A549 (cell line): ENCODE results near the gene PODXL2. TPM values are rescaled to one million over a fixed set of nuclear protein-coding genes. Genes with fewer than 3 reads are reported as not detected.

Experiments
- ATAC-seq, 2 experiments: fragments of 200-7000 bp in 1 of 2; fragments of >200 bp in 1 of 2; cut with Nextera tagmentation in 1 of 2; cut with Tn5 transposase in 1 of 2; 3 replicates each; pipeline versions ENCODE4 v1.8.0 to v1.9.1; 2018 to 2020; ENCODE audit warnings: mild to moderate bottlenecking in 1 of 2, moderate library complexity in 1 of 2
- CTCF ChIA-PET: fragments of 300-600 bp; sonication (Branson Sonifier 250); formaldehyde crosslinking; extraction: SDS; loops from one replicate; lab custom pipeline; 2021; ENCODE audit warnings: antibody characterized with exemption, inconsistent platforms; lab: Yijun Ruan, JAX
- POLR2A ChIA-PET: fragments of 350-600 bp; formaldehyde crosslinking; extraction: SDS; loops from one replicate; lab custom pipeline; 2021; ENCODE audit warnings: antibody characterized with exemption, inconsistent platforms; lab: Yijun Ruan, JAX
- DNase-seq, 2 experiments: peaks; one replicate each; pipeline versions ENCODE4 v3.0.0 to v3.0.0-alpha.2; 2011 to 2016; ENCODE audit warnings: low read depth in 1 of 2, low spot score in 1 of 2
- FAIRE-seq: peaks from 2 replicates; lab custom pipeline; 2011; peaks lifted over from hg19 to GRCh38; lab: Jason Lieb, UNC
- H3K27ac ChIP-seq, 2 experiments: fragments of >200 bp; sonication (Bioruptor Twin); formaldehyde crosslinking; 3 replicates each; pipeline ENCODE4 v1.5.1; 2016 to 2017
- H3K4me1 ChIP-seq: fragments of >200 bp; sonication (Bioruptor Twin); formaldehyde crosslinking; 3 replicates; pipeline ENCODE4 v1.6.1; 2016
- H3K4me2 ChIP-seq: fragments of >200 bp; sonication (Bioruptor Twin); formaldehyde crosslinking; 3 replicates; pipeline ENCODE4 v1.6.1; 2016
- H3K4me3 ChIP-seq: fragments of >200 bp; sonication (Bioruptor Twin); formaldehyde crosslinking; 3 replicates; pipeline ENCODE4 v1.5.1; 2016
- H3K9me3 ChIP-seq: fragments of >200 bp; sonication (Bioruptor Twin); formaldehyde crosslinking; 3 replicates; pipeline ENCODE4 v1.6.1; 2016
- CEBPB ChIP-seq, 2 experiments: fragments of >200 bp in 1 of 2; sonication (Bioruptor Twin) in 1 of 2; formaldehyde crosslinking in 1 of 2; IDR thresholded peaks; 2 replicates each; pipeline ENCODE4 v1.6.1; 2012 to 2016
- EHF ChIP-seq: fragments of 250-450 bp; sonication (Bioruptor Pico); IDR thresholded peaks from 2 replicates; pipeline ENCODE4 v1.5.0; 2020; ENCODE audit warnings: mild to moderate bottlenecking
- KDM1A ChIP-seq: fragments of 200-600 bp; sonication (generic); IDR thresholded peaks from 2 replicates; pipeline ENCODE4 v1.6.1; 2016; ENCODE audit warnings: low read depth, mild to moderate bottlenecking
- MAZ ChIP-seq: fragments of 150-350 bp; IDR thresholded peaks from 2 replicates; pipeline ENCODE4 v1.6.1; 2014; ENCODE audit warnings: antibody characterized with exemption, low read depth, low read length, borderline replicate concordance
- NR3C1 ChIP-seq: fragments of >200 bp; sonication (Bioruptor Twin); formaldehyde crosslinking; IDR thresholded peaks from 3 replicates; pipeline ENCODE4 v1.6.1; 2017
- PHF8 ChIP-seq: fragments of 200-600 bp; sonication (generic); IDR thresholded peaks from 2 replicates; pipeline ENCODE4 v1.6.1; 2016; ENCODE audit warnings: low read depth, mild to moderate bottlenecking, antibody characterized with exemption, moderate library complexity, borderline replicate concordance
- RAD21 ChIP-seq, 2 experiments: fragments of >200 bp in 1 of 2; sonication (Bioruptor Twin) in 1 of 2; formaldehyde crosslinking in 1 of 2; IDR thresholded peaks in 1 of 2; conservative IDR thresholded peaks in 1 of 2; 2 replicates in 1 of 2; 3 replicates in 1 of 2; pipeline ENCODE4 v1.6.1; 2012 to 2018; ENCODE audit warnings: inconsistent platforms in 1 of 2
- RARB ChIP-seq: fragments of 250-450 bp; sonication (Bioruptor Pico); IDR thresholded peaks from 2 replicates; pipeline ENCODE4 v1.8.0; 2021; ENCODE audit warnings: mild to moderate bottlenecking, moderate library complexity
- RFX5 ChIP-seq: fragments of 450-650 bp; IDR thresholded peaks from 2 replicates; pipeline ENCODE4 v1.7.1; 2014; ENCODE audit warnings: antibody characterized with exemption, mild to moderate bottlenecking, moderate library complexity
- SMC3 ChIP-seq: fragments of >200 bp; sonication (Bioruptor Twin); formaldehyde crosslinking; IDR thresholded peaks from 3 replicates; pipeline ENCODE4 v1.6.1; 2018; ENCODE audit warnings: inconsistent platforms
- ZC3H11A ChIP-seq: fragments of 450-650 bp; IDR thresholded peaks from 2 replicates; pipeline ENCODE4 v1.6.1; 2014; ENCODE audit warnings: antibody characterized with exemption, mild to moderate bottlenecking
- ZNF302 ChIP-seq: fragments of 250-450 bp; sonication (Bioruptor Pico); IDR thresholded peaks from 2 replicates; pipeline ENCODE4 v1.9.0; 2021; ENCODE audit warnings: inconsistent platforms, mild to moderate bottlenecking, moderate library complexity
- ZSCAN20 ChIP-seq: fragments of 250-450 bp; sonication (Bioruptor Pico); IDR thresholded peaks from 2 replicates; pipeline ENCODE4 v1.8.0; 2022; ENCODE audit warnings: mild to moderate bottlenecking, moderate library complexity
- WGBS: methylation state at CpG from one replicate; pipeline ENCODE4 v1.1.6; 2017; ENCODE audit errors: missing lambda C conversion rate; 5-methylcytosine and 5-hydroxymethylcytosine counted together
- polyA plus RNA-seq, 4 experiments: library from polyadenylated mRNA; depleted of rRNA in 3 of 4; stranded (reverse); fragments of >200 nt; fragmentation: RNase III in 1 of 4; extraction: RNeasy Plus Mini Kit Qiagen cat#74134 plus additional on column Dnase treatment in 1 of 4; gene quantifications; 2 replicates in 3 of 4; 3 replicates in 1 of 4; pipeline ENCODE4 v1.2.3, GENCODE V29; 2011 to 2017
- TF ChIP-seq, protein P1 (sequence below): fragments of 150-350 bp; IDR thresholded peaks from 2 replicates; pipeline ENCODE4 v1.6.1; 2014; ENCODE audit warnings: low read depth, mild to moderate bottlenecking, low read length
- TF ChIP-seq, protein P2 (sequence below): IDR thresholded peaks from 2 replicates; pipeline ENCODE4 v1.6.1; 2012; ENCODE audit warnings: low read depth, borderline replicate concordance
- TF ChIP-seq, protein P3 (sequence below): fragments of 250-450 bp; sonication (Bioruptor Pico); IDR thresholded peaks from 2 replicates; pipeline ENCODE4 v1.5.0; 2021; ENCODE audit warnings: mild to moderate bottlenecking, moderate library complexity, borderline replicate concordance
- TF ChIP-seq, protein P4 (sequence below): fragments of 200-600 bp; sonication (generic); IDR thresholded peaks from 2 replicates; pipeline ENCODE4 v1.6.1; 2016; ENCODE audit warnings: antibody characterized with exemption, mild to moderate bottlenecking, moderate library complexity
- TF ChIP-seq, protein P5 (sequence below): fragments of >200 bp; sonication (Bioruptor Twin); formaldehyde crosslinking; IDR thresholded peaks from 3 replicates; pipeline ENCODE4 v1.5.1; 2016
- TF ChIP-seq, protein P6 (sequence below): IDR thresholded peaks from 2 replicates; pipeline ENCODE4 v1.6.1; 2012
- TF ChIP-seq, protein P7 (sequence below): fragments of 450-650 bp; IDR thresholded peaks from 2 replicates; pipeline ENCODE4 v1.6.1; 2014; ENCODE audit warnings: antibody characterized with exemption

Gene PODXL2
- polyA plus RNA-seq, 2 of the 4 experiments (the other 2 are of a cell fraction): 4.2 to 5.5 TPM

DNA sequence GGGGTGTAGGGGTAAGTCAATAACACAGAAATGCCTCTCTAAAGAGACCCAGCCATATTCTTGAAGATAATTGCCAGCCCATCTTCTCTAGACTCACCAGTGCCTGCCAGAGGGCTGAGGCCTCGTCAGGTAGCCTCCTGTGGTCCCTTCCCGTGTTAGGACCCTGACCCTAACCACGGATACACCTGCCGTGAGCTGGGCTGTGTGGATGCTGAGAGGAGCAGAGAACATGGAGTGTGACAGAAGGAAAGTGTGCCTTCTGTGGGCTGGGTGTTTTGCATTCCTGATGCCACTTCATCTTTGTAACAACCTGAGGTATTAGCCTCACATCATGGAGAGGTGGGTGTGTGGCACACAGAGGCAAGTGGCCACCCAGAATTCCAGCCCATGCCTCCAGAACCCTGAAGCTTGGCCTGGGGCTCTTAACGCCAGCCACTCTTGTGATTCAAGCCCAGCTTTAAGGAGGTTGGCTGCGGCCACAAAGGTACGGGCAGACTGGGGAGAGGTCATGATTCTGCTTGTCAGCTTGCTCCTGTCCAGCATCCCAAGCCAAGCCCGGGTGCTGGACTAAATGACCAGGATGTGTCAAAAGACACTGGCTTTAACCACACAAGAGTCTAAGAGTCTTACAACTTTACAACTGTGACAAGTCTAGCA is 22.7 kb downstream of the PODXL2 start:
- FAIRE-seq (no peak), ATAC-seq (peak in 1 of 2 experiments; percentile 8; a peak in 1 of 6 replicates), DNase-seq (no peak)
- H3K27ac ChIP-seq: peak overlapping the region in 1 of 2 experiments; percentile 41; a peak in 1 of 6 replicates
- CTCF ChIA-PET: interaction anchor here (0.9 to 3.9 kb wide), 26 partner anchors 9 to 422 kb away, joined by 3 to 35 read pairs (median 6); no protein-coding TSS in a partner anchor
- no peaks in the 10 kb centered on the region for H3K9me3 ChIP-seq
- H3K4me2 ChIP-seq: no peak overlapping the region
- POLR2A ChIA-PET: no interaction called here
- no peak overlapping the region for H3K4me3 ChIP-seq
- WGBS: 41% methylated on average over 8 of the region's 8 CpGs
- peaks cover 28% of the 10 kb centered on the region for H3K4me1 ChIP-seq
- TF ChIP-seq ZNF302 (CRISPR knock-in tag): no peak
- no peak for TF ChIP-seq RARB (CRISPR knock-in tag)
- TF ChIP-seq, protein P1, sequence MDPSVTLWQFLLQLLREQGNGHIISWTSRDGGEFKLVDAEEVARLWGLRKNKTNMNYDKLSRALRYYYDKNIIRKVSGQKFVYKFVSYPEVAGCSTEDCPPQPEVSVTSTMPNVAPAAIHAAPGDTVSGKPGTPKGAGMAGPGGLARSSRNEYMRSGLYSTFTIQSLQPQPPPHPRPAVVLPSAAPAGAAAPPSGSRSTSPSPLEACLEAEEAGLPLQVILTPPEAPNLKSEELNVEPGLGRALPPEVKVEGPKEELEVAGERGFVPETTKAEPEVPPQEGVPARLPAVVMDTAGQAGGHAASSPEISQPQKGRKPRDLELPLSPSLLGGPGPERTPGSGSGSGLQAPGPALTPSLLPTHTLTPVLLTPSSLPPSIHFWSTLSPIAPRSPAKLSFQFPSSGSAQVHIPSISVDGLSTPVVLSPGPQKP: no peak
- no peak for TF ChIP-seq MAZ
- no peak for TF ChIP-seq PHF8
- TF ChIP-seq KDM1A: no peak
- no peak for TF ChIP-seq NR3C1
- no peak for TF ChIP-seq ZSCAN20 (CRISPR knock-in tag)
- TF ChIP-seq, protein P2, sequence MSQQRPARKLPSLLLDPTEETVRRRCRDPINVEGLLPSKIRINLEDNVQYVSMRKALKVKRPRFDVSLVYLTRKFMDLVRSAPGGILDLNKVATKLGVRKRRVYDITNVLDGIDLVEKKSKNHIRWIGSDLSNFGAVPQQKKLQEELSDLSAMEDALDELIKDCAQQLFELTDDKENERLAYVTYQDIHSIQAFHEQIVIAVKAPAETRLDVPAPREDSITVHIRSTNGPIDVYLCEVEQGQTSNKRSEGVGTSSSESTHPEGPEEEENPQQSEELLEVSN: no peak
- TF ChIP-seq, protein P3, sequence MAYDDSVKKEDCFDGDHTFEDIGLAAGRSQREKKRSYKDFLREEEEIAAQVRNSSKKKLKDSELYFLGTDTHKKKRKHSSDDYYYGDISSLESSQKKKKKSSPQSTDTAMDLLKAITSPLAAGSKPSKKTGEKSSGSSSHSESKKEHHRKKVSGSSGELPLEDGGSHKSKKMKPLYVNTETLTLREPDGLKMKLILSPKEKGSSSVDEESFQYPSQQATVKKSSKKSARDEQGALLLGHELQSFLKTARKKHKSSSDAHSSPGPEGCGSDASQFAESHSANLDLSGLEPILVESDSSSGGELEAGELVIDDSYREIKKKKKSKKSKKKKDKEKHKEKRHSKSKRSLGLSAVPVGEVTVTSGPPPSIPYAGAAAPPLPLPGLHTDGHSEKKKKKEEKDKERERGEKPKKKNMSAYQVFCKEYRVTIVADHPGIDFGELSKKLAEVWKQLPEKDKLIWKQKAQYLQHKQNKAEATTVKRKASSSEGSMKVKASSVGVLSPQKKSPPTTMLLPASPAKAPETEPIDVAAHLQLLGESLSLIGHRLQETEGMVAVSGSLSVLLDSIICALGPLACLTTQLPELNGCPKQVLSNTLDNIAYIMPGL: no peak
- no peak for TF ChIP-seq CEBPB (IDR thresholded peaks at IDR 0.05)

DNA sequence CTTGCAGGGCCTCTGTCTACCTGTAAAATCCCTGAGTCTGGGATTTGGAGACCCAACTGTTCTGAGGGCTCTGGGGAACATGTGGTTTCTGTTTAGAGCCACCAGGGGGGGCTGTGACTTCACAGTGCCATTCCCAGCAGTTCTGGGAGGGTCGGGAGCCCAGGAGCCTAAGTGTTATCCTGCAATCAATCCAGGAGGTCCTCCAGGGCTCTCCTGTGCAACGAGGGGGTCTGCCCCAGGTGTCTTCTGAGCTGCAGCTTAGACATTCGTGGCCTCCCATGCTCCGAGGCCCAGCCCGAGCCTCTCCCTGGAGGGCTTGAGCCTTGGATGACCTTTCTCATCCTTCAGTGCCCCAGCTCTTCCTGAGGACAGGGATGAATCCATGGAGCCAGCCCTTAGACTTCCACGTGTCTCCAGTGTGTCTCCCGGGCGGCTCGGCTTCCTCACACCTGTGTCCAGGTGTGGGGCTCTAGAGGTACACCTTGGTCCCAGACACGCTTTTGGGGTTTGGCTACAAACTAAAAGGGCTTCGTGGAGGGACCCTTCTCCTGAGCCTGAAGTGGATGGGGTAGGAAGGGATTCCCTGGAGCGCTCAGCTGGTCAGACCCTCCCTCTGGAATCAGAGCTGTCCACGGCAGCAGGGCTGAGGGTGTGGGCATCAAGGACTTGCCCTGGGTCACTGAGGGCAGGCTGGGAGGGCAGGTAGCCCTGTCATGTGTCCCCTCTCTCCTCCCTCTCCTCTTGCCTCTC is 23.4 kb downstream of the PODXL2 start:
- Histone ChIP-seq H3K4me1 (peaks cover 28% of the 10 kb centered on the region), H3K9me3 (no peaks in the 10 kb centered on the region), H3K27ac (peak overlapping the region; percentile 56 to 58; a peak in 3 of 6 replicates), H3K4me2 (peak overlapping the region; percentile 28; the same call in 1 of the 3 replicates), H3K4me3 (no peak overlapping the region)
- ATAC-seq (peak; percentile 88 to 97), FAIRE-seq (no peak), DNase-seq (peak; percentile 58 to 70)
- 56% methylated on average over 11 of the region's 13 CpGs for WGBS
- POLR2A ChIA-PET: no interaction called here
- CTCF ChIA-PET: interaction anchor here (0.7 to 3.9 kb wide), 30 partner anchors 9 to 421 kb away, joined by 3 to 35 read pairs (median 5); no protein-coding TSS in a partner anchor
- no peak for TF ChIP-seq ZC3H11A
- TF ChIP-seq EHF (CRISPR knock-in tag): no peak
- TF ChIP-seq SMC3: peak; percentile 86
- TF ChIP-seq, protein P4, sequence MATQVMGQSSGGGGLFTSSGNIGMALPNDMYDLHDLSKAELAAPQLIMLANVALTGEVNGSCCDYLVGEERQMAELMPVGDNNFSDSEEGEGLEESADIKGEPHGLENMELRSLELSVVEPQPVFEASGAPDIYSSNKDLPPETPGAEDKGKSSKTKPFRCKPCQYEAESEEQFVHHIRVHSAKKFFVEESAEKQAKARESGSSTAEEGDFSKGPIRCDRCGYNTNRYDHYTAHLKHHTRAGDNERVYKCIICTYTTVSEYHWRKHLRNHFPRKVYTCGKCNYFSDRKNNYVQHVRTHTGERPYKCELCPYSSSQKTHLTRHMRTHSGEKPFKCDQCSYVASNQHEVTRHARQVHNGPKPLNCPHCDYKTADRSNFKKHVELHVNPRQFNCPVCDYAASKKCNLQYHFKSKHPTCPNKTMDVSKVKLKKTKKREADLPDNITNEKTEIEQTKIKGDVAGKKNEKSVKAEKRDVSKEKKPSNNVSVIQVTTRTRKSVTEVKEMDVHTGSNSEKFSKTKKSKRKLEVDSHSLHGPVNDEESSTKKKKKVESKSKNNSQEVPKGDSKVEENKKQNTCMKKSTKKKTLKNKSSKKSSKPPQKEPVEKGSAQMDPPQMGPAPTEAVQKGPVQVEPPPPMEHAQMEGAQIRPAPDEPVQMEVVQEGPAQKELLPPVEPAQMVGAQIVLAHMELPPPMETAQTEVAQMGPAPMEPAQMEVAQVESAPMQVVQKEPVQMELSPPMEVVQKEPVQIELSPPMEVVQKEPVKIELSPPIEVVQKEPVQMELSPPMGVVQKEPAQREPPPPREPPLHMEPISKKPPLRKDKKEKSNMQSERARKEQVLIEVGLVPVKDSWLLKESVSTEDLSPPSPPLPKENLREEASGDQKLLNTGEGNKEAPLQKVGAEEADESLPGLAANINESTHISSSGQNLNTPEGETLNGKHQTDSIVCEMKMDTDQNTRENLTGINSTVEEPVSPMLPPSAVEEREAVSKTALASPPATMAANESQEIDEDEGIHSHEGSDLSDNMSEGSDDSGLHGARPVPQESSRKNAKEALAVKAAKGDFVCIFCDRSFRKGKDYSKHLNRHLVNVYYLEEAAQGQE: no peak
- TF ChIP-seq, protein P3: no peak
- TF ChIP-seq, protein P5, sequence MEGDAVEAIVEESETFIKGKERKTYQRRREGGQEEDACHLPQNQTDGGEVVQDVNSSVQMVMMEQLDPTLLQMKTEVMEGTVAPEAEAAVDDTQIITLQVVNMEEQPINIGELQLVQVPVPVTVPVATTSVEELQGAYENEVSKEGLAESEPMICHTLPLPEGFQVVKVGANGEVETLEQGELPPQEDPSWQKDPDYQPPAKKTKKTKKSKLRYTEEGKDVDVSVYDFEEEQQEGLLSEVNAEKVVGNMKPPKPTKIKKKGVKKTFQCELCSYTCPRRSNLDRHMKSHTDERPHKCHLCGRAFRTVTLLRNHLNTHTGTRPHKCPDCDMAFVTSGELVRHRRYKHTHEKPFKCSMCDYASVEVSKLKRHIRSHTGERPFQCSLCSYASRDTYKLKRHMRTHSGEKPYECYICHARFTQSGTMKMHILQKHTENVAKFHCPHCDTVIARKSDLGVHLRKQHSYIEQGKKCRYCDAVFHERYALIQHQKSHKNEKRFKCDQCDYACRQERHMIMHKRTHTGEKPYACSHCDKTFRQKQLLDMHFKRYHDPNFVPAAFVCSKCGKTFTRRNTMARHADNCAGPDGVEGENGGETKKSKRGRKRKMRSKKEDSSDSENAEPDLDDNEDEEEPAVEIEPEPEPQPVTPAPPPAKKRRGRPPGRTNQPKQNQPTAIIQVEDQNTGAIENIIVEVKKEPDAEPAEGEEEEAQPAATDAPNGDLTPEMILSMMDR: peak; percentile 77
- TF ChIP-seq, protein P6, sequence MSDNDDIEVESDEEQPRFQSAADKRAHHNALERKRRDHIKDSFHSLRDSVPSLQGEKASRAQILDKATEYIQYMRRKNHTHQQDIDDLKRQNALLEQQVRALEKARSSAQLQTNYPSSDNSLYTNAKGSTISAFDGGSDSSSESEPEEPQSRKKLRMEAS: 0 out of 2 replicates have a peak, but pooled peaks have one; percentile 29
- TF ChIP-seq RAD21 (conservative IDR thresholded peaks at IDR 0.05 in 1 of 2, IDR thresholded peaks at IDR 0.05 in 1 of 2): peak; percentile 90 to 92
- no peak for TF ChIP-seq RFX5
- TF ChIP-seq, protein P7, sequence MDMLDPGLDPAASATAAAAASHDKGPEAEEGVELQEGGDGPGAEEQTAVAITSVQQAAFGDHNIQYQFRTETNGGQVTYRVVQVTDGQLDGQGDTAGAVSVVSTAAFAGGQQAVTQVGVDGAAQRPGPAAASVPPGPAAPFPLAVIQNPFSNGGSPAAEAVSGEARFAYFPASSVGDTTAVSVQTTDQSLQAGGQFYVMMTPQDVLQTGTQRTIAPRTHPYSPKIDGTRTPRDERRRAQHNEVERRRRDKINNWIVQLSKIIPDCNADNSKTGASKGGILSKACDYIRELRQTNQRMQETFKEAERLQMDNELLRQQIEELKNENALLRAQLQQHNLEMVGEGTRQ: no peak
